GM12873 (cell line): ENCODE results near the gene C20orf144.

Experiments
- TF ChIP-seq, protein P1 (sequence below): IDR thresholded peaks from 2 replicates; pipeline ENCODE4 v1.5.1; 2012; ENCODE audit warnings: low read depth, mild to moderate bottlenecking, moderate library complexity, low read length, control low read depth; ENCODE audit not compliant: insufficient read depth; ENCODE audit errors: missing control alignments

The C20orf144 gene

DNA sequence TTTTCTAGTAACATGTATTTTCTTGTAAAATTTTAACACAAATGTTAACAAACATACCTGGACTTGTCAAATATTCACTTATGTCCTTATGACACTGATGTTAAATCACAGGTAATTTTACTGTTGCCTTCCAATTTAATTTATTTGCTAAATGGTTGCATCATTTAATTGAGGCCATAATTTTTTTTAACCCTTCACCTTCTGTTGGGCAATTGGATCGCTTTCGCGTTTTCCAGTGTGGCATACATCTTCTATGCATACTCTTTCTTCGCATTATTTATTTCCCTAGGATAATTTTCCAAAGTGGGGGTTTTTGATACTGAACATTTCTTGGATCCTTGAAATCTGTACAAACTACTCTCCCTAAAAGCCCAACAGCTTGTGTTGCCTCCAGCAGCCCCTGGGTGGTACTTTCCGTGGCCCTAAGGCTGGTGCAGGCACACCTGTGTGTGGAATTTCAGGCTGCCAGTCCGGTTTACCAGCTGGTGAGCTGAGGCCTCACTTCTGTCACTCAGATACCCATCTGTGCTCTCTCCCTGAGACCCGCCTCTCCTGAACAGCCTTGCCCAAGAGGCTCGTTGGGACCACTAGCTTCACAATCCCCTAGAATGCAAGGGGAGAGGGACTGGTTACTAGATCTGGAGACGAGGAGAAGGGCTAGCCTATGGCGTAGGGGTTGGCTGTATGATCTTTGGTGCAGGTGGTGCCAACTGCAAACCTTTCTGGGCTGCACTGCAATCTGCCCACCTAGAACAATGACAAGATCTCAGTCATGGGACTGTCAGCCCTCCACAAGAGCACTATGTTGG is 11.2 kb upstream of the C20orf144 start:
- TF ChIP-seq, protein P1, sequence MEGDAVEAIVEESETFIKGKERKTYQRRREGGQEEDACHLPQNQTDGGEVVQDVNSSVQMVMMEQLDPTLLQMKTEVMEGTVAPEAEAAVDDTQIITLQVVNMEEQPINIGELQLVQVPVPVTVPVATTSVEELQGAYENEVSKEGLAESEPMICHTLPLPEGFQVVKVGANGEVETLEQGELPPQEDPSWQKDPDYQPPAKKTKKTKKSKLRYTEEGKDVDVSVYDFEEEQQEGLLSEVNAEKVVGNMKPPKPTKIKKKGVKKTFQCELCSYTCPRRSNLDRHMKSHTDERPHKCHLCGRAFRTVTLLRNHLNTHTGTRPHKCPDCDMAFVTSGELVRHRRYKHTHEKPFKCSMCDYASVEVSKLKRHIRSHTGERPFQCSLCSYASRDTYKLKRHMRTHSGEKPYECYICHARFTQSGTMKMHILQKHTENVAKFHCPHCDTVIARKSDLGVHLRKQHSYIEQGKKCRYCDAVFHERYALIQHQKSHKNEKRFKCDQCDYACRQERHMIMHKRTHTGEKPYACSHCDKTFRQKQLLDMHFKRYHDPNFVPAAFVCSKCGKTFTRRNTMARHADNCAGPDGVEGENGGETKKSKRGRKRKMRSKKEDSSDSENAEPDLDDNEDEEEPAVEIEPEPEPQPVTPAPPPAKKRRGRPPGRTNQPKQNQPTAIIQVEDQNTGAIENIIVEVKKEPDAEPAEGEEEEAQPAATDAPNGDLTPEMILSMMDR: no peak

DNA sequence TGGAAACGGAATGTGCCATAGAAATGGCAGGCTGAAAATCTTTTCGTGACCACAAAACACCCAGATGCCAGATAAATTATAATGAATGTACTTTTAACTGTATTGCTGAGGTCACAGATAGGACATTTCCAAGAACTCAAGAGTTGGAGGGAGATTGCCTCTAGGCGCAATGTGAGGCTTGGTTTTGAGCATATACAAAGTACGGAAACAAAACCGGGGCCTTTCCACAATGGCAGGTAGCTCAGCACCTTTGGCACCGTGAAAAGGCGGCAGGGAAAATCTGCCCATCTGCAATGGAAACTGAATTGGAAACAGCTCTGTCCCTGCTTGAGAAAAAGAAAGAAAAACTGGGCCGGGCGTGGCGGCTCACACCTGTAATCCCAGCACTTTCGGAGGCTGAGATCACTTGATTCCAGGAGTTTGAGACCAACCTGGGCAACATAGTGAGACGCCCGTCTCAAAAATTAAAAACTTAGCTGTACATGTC is 10.5 kb upstream of the C20orf144 start:
- TF ChIP-seq, protein P1: no peak

DNA sequence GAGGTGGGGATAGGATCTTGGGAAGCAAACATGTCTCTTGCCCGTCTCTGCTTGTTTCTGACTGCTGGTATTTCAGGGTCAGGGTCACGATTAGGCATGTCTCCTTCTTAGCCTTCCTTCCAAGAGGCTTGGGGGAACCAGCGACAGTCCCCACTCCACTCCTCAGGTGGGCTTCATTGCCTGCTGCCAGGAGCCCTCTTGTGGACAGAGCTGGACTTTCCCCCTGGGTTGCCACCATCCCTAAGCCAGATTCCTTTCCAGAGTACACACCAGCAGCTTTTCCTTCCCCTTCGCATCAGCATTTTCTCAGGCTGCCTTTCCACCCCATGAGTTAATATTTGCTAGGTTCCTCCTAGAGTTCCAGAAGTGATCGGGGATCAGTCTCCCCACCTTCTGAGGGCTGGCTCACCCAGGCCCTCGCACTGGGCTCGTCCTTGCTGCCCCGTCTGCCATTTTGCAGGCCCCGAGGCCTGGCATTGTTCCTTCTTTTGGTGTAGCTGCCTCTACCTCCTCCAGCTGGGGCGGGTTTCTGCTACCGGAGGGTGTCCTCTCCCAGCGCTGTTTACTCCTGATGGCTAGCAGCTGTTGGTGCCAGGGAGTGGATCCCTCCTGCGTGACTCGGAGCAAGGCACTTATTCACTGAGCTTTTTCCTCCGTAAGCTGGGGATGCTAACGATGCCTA is 8.8 kb upstream of the C20orf144 start:
- TF ChIP-seq, protein P1: peak; percentile 93

DNA sequence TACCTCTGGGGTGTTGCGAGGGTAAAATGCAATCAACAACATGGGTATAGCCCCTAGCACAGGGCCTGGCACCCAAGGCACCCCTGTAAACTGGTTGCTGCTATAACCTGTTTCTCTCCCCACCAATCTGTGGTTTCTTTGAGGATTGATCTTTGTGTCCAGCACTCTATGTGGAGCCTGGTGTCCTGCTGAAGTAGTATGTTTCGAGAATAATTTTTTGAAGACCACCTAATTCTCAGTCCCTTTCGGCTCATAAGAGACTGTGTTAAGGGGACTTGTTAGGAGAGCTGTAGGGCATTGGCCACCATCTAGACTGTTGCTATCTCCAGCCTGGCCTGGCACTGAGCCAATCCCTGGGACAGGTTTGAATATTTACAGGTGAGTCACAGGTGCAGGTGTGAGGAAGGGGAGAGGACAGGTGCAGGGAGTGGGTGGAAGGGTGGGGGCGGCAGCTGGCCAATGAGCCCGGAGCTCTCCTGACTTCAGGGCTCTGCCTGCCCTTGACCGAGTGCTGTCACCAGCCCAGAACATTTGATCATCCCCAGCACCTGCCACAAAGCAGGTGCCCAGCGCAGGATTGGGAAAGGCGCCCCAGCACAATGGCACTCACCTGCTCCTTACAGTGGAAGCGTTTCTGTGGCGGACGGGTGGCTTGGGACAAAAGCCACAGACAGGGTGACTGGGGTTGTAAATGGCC is 8.1 kb upstream of the C20orf144 start:
- TF ChIP-seq, protein P1: no peak

GRCh38 chr20:33654680-33655161 is 7.4 kb upstream of the C20orf144 start:
- TF ChIP-seq, protein P1: no peak

DNA sequence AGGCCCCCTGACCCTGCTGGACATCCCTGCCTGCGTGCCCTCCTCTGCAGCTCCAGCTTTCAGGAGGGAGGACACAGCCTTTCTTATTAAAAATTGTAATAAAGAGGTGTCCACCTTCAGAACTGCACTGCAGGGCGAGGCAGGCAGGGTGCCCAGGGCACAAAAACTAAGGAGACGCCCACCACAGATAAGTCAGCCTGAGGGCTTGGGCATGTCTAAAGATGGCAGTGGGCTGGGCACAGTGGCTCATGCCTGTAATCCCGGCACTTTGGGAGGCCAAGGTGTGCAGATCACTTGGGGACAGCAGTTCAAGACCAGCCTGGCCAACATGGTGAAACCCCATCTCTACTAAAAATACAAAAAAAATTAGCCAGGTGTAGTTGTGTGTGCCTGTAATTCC is 7.0 kb upstream of the C20orf144 start:
- TF ChIP-seq, protein P1: no peak
